ENCODE measurements around the gene SEPTIN3.

The SEPTIN3 gene

DNA sequence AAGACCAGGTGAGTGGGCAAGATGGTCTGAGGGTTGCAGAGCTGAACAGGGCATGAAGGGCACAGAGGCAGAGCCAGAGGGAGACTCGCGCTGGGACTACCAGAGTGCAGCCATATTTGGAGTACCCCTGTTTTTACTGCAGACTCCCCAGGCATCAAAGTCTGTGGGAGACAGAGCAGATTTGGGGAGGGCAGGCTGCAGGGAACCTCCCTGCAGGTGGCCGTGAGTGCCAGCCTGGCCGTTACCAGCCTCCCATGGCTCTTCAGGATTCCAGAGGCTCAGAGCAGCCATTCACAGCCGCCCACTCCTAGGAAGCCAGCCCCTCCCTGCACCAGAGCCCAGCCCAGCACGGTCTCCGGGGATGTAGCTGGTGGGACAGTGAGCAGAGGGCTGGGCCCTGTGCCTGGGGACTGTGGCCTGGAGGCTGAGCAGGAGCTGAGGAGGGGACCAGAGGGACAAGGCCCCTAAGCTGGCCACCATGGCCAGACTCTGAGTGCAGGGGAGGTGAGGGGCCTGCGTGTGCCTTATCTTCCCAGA lies at the start of gene SEPTIN3:
Gene SEPTIN3, plus strand, starts transcription at position 334 of the 537 bp plus-strand sequence. CDS start 2,050 bp downstream, outside the sequence.
- TF ChIP-seq, protein P1, sequence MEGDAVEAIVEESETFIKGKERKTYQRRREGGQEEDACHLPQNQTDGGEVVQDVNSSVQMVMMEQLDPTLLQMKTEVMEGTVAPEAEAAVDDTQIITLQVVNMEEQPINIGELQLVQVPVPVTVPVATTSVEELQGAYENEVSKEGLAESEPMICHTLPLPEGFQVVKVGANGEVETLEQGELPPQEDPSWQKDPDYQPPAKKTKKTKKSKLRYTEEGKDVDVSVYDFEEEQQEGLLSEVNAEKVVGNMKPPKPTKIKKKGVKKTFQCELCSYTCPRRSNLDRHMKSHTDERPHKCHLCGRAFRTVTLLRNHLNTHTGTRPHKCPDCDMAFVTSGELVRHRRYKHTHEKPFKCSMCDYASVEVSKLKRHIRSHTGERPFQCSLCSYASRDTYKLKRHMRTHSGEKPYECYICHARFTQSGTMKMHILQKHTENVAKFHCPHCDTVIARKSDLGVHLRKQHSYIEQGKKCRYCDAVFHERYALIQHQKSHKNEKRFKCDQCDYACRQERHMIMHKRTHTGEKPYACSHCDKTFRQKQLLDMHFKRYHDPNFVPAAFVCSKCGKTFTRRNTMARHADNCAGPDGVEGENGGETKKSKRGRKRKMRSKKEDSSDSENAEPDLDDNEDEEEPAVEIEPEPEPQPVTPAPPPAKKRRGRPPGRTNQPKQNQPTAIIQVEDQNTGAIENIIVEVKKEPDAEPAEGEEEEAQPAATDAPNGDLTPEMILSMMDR (conservative IDR thresholded peaks at IDR 0.05; ENCODE audit: low read depth, low read length) = no peak
- no peak for DNase-seq (ENCODE audit: low read depth)
- H3K4me3 ChIP-seq (ENCODE audit: low read depth, low read length) = no peak within 1 kb of the TSS

- no peak for DNase-seq (ENCODE audit: low read depth)
- TF ChIP-seq, protein P1 (conservative IDR thresholded peaks at IDR 0.05; ENCODE audit: low read depth, low read length) = no peak
- no peak overlapping the region for H3K4me3 ChIP-seq (ENCODE audit: low read depth, low read length)
Measured at GRCh38 chr22:41920271-41920976, 48.8 kb upstream of the SEPTIN3 start.

DNA sequence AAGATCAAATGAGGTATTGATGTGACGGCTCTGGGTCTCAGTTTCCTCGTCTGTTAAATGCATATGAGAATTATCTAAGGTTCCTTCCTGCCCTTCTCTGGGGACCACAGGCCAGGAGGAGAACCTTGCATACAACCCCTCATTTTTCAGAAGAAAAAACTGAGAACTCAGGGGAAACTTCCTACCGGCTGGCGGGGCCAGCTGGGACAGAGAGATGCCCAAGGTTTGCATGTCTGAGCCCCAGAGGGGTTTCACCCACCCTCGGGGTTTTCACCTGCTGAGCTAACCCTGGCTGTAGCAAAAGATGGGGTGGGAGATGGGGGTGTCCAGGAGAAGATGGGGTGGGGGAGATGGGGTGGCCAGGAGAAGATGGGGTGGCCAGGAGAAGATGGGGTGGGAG lies 46.9 kb upstream of the SEPTIN3 start:
- TF ChIP-seq, protein P1 (conservative IDR thresholded peaks at IDR 0.05; ENCODE audit: low read depth, low read length) = no peak
- no peak for DNase-seq (ENCODE audit: low read depth)

DNA sequence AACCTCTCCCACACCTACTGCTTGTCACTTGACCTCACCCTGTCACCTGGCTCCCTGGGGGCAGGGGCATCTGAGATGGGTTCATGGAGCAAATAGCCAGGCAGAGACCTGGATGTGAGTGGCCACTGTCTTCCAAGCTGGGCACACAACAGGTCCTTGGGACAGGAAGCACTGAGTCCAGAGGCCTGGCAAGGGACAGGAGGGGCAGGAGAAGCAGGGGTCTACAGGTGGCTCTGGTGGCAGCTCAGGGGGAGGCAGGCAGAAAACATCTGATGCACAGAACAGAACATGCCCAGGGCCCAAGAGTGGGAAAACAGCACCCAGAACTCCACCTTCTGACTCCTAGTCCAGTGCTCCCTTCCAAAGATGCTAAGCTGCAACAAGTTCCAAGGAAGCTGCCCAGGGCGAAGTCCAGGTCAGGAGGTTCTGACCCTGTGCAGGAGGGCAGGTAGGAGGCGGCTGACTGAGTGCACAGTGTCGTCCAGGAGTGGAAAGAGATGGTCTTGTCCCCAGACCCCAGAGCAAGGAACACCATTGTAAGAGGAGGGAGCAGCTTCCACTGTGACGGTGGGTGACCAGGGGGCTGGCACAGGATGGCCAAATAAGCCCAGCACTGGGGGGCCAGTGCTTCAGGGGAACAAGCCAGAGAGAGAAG lies 46.2 kb upstream of the SEPTIN3 start:
- TF ChIP-seq, protein P1 (conservative IDR thresholded peaks at IDR 0.05; ENCODE audit: low read depth, low read length) = no peak
- no peak overlapping the region for H3K4me3 ChIP-seq (ENCODE audit: low read depth, low read length)

More for the DNA sequence above, 46.9 kb upstream of the SEPTIN3 start:
- no peak overlapping the region for H3K4me3 ChIP-seq (ENCODE audit: low read depth, low read length)

DNA sequence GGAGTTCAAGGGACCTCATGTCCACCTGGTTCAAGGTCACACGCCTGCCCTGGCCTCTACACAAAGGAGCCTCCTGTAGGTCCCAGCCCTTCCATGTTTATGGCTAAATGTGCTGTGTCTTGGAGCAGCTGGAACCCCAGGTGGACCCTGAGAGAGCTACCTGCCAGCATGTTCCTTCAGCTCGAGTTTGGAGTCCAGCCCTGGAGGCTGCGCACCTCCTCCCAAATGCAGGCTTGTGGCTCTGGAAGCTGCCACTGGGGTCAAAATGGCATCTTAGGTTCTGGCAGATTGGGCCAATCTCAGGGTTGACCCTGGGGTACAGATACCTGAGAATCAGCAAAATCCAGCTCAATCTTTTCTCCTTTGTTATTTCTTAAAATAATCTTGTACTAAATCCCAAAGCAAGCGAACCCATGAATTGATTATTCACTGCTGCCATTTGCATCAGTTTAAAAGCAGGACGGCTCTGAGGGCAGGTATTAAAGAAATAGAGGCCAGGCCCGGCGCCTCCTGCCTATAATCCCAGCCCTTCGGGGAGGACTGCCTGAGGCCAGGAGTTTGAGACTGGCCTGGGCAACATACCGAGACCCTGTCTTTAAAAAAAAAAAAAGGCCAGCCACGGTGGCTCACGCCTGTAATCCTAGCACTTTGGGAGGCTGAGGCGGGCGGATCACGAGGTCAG lies 45.5 kb upstream of the SEPTIN3 start:
- TF ChIP-seq, protein P1 (conservative IDR thresholded peaks at IDR 0.05; ENCODE audit: low read depth, low read length) = no peak
- DNase-seq (ENCODE audit: low read depth) = no peak
- no peak overlapping the region for H3K4me3 ChIP-seq (ENCODE audit: low read depth, low read length)

More for the DNA sequence above, 46.2 kb upstream of the SEPTIN3 start:
- no peak for DNase-seq (ENCODE audit: low read depth)

DNA sequence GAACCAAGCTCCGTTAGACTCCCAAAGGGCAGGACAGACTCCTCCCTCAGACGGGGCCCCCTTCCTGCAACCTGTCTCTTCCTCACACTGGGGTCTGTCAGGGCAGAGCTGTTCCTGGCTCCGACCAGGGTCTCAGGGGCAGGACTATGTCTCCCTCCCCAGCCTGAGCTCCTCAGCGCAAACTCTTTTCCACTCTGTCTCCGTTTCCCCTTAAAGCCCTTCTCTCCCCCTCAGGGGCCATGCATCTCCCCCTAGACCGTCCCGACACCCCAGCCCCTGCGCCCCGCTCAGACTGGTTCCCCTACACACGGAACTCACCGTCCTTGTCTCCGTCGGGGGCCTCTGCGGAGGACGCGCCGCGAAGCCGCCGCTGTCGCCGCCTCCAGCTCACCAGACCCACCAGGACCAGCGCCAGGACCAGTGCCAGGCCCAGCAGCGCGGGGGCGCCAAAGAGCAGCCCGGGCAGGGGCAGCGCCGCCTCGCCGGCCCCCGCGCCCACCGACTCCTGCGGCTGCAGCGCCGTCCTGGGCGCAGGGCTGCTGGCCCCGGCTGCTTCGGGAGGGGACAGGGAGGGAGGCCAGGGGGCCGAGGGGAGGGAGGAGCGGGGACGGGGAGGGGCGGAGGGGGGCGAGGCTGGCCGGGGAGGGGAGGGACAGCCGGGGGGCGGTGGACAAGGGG lies 43.3 kb upstream of the SEPTIN3 start:
- TF ChIP-seq, protein P1 (conservative IDR thresholded peaks at IDR 0.05; ENCODE audit: low read depth, low read length) = peak; percentile 60
- peak overlapping the region; percentile 36 for H3K4me3 ChIP-seq (ENCODE audit: low read depth, low read length)
- DNase-seq (ENCODE audit: low read depth) = peak; percentile 40
